ENCODE results near the gene BICRA.

GRCh38 chr19:47618771-47619170 is 9.8 kb downstream of the BICRA start:
- TF ChIP-seq CTCF (conservative IDR thresholded peaks at IDR 0.05; ENCODE audit: low read depth, low read length) (no peak), EZH2 (IDR thresholded peaks at IDR 0.05; ENCODE audit: borderline replicate concordance, low read depth, low read length, poor library complexity, severe bottlenecking) (no peak)
